OCI-LY7 (cell line): ENCODE results near the gene UHMK1. TPM values are rescaled to one million over a fixed set of nuclear protein-coding genes. Genes with fewer than 3 reads are reported as not detected.

Experiments used
- BruUV-seq: library from RNA; stranded (reverse); fragments of 400-500 nt; replicated peaks from 2 replicates; lab custom pipeline; 2021; lab: Mats Ljungman, UMichigan
- CTCF ChIA-PET: fragments of 300-600 bp; sonication (Branson Sonifier 250); formaldehyde crosslinking; loops from one replicate; lab custom pipeline; 2022; ENCODE audit warnings: antibody characterized with exemption; ENCODE audit not compliant: unreplicated experiment; lab: Charles Lee
- POLR2A ChIA-PET: fragments of 300-600 bp; sonication (Branson Sonifier 250); formaldehyde crosslinking; loops from one replicate; lab custom pipeline; 2022; ENCODE audit warnings: antibody characterized with exemption; lab: Charles Lee
- DNase-seq: peaks from one replicate; pipeline ENCODE4 v3.0.0-alpha.2; 2015; ENCODE audit warnings: low spot score
- H2AFZ ChIP-seq: fragments of 200-600 bp; sonication (generic), shearing (Covaris generic); 2 replicates; pipeline ENCODE4 v1.6.1; 2014; ENCODE audit warnings: mild to moderate bottlenecking, antibody characterized with exemption, low read length, moderate library complexity
- H3K27ac ChIP-seq: fragments of 200-600 bp; sonication (generic); 2 replicates; pipeline ENCODE4 v1.5.1; 2014; ENCODE audit warnings: mixed run types, low read depth, mild to moderate bottlenecking, moderate library complexity, low read length, inconsistent platforms; ENCODE audit not compliant: poor library complexity, severe bottlenecking
- H3K36me3 ChIP-seq: fragments of 200-600 bp; sonication (generic); 2 replicates; pipeline ENCODE4 v1.6.1; 2014; ENCODE audit warnings: mild to moderate bottlenecking, antibody characterized with exemption, low read length, moderate library complexity, mixed read lengths; ENCODE audit not compliant: insufficient read depth
- H3K4me1 ChIP-seq: fragments of 200-600 bp; sonication (generic); 2 replicates; pipeline ENCODE4 v1.5.1; 2014; ENCODE audit warnings: mild to moderate bottlenecking, low read length; ENCODE audit not compliant: insufficient read depth, poor library complexity, severe bottlenecking
- H3K4me2 ChIP-seq: fragments of 200-600 bp; sonication (generic); 2 replicates; pipeline ENCODE4 v1.6.1; 2014; ENCODE audit warnings: mild to moderate bottlenecking, low read length
- H3K4me3 ChIP-seq: fragments of 200-600 bp; sonication (generic); 2 replicates; pipeline ENCODE4 v1.5.1; 2014; ENCODE audit warnings: mild to moderate bottlenecking, low read depth, low read length; ENCODE audit not compliant: poor library complexity, severe bottlenecking
- H3K79me2 ChIP-seq: fragments of 200-600 bp; sonication (generic); 2 replicates; pipeline ENCODE4 v1.6.1; 2016; ENCODE audit warnings: low read depth, mild to moderate bottlenecking, low read length, moderate library complexity, mixed read lengths; ENCODE audit not compliant: insufficient read depth
- H3K9me2 ChIP-seq: fragments of 200-600 bp; sonication (generic); 2 replicates; pipeline ENCODE4 v1.6.1; 2016; ENCODE audit warnings: mild to moderate bottlenecking, low read length, mixed read lengths; ENCODE audit not compliant: insufficient read depth
- H3K9me3 ChIP-seq: fragments of 200-600 bp; sonication (generic); 2 replicates; pipeline ENCODE4 v1.6.1; 2014; ENCODE audit warnings: mild to moderate bottlenecking, mixed run types, low read length, mixed read lengths
- H4K20me1 ChIP-seq: fragments of 200-600 bp; sonication (generic); 2 replicates; pipeline ENCODE4 v1.6.1; 2014; ENCODE audit warnings: mild to moderate bottlenecking, antibody characterized with exemption, low read length, moderate library complexity, mixed read lengths; ENCODE audit not compliant: insufficient read depth
- EZH2phosphoT487 ChIP-seq: fragments of 200-600 bp; sonication (generic); IDR thresholded peaks from 2 replicates; pipeline ENCODE4 v1.6.1; 2018; ENCODE audit warnings: low read depth, borderline replicate concordance, mild to moderate bottlenecking, mixed run types, antibody characterized with exemption, low read length, moderate library complexity, mixed read lengths
- intact Hi-C: fragments of 100-400 bp; cut with micrococcal nuclease; formaldehyde crosslinking; loops from one replicate; pipeline ENCODE4 v1.10.0; 2022; ENCODE audit not compliant: unreplicated experiment
- total RNA-seq, 2 experiments: library from RNA; depleted of rRNA in 1 of 2; stranded (reverse); fragments of >200 nt in 1 of 2; shearing (Covaris generic) in 1 of 2; gene quantifications; 2 replicates each; pipeline ENCODE4 v1.2.3, GENCODE V29; 2014 to 2022
- TF ChIP-seq, protein P1 (sequence below): fragments of 200-600 bp; sonication (generic); conservative IDR thresholded peaks from 2 replicates; pipeline ENCODE4 v1.5.1; 2014; ENCODE audit warnings: mild to moderate bottlenecking, antibody characterized with exemption, low read length, moderate library complexity, mixed read lengths

Gene UHMK1
- total RNA-seq, 2 experiments from 2014 or later = 27.8 to 33.8 TPM

DNA sequence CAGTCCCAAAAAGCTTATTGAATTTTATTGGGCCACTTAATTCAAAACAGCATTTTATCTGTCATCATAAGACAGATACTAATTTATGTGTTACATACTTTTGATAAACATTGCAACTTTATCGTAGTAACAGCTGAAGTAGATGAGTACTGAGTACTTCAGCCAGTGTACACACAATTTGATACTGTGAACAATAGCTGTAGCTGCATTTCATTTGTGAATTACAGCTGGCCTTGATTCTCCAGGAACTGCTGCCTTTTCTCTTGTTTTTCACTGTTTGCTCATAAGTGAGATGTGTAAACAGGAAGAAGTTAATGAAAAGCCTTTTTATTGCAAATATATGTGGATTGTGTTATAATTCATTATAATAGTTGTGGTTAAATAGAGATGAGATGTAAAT lies 74.1 kb downstream of the UHMK1 start:
- ChIA-PET CTCF (no interaction called here), POLR2A (interaction anchor here (0.5 to 1.0 kb wide), 2 partner anchors 13 to 34 kb away, joined by 3 to 4 read pairs; no protein-coding TSS in a partner anchor)
- no peak overlapping the region for H3K27ac ChIP-seq
- no peak overlapping the region for H3K4me3 ChIP-seq
- intact Hi-C loops = no loop called here
- H3K36me3 ChIP-seq = peaks cover 22% of the 10 kb centered on the region; the same call in 1 of the 2 replicates
- TF ChIP-seq, protein P1, sequence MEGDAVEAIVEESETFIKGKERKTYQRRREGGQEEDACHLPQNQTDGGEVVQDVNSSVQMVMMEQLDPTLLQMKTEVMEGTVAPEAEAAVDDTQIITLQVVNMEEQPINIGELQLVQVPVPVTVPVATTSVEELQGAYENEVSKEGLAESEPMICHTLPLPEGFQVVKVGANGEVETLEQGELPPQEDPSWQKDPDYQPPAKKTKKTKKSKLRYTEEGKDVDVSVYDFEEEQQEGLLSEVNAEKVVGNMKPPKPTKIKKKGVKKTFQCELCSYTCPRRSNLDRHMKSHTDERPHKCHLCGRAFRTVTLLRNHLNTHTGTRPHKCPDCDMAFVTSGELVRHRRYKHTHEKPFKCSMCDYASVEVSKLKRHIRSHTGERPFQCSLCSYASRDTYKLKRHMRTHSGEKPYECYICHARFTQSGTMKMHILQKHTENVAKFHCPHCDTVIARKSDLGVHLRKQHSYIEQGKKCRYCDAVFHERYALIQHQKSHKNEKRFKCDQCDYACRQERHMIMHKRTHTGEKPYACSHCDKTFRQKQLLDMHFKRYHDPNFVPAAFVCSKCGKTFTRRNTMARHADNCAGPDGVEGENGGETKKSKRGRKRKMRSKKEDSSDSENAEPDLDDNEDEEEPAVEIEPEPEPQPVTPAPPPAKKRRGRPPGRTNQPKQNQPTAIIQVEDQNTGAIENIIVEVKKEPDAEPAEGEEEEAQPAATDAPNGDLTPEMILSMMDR = no peak
- no peak for TF ChIP-seq EZH2phosphoT487
- no peaks in the 10 kb centered on the region for H3K79me2 ChIP-seq
- H2AFZ ChIP-seq = no peak overlapping the region
- H3K4me2 ChIP-seq = no peak overlapping the region
- no peaks in the 10 kb centered on the region for H3K4me1 ChIP-seq
- H3K9me3 ChIP-seq = no peaks in the 10 kb centered on the region
- no TSS peak for BruUV-seq
- H3K9me2 ChIP-seq = no peaks in the 10 kb centered on the region
- no peaks in the 10 kb centered on the region; the same call in 1 of the 2 replicates for H4K20me1 ChIP-seq
- DNase-seq = no peak

DNA sequence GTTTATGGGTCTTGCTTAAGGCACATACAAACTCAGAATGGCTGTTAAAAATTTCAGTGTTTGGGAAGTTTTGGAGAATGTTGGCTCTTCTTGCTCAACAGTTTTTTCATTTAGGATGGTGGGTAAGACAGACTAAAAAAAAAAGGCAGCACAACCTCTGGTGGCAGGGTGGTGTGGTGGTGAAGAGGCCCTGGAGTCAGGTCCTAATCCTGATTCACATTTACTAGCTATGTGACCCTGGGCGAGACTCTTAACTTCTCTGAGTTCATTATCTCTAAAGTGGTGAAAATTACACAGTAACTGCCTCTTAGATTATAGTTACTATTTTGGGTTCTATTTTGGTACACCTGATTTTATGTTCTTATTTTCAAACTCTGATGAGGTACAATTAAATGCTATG lies 75.5 kb downstream of the UHMK1 start:
- no peaks in the 10 kb centered on the region for H3K9me3 ChIP-seq
- H3K4me3 ChIP-seq = no peak overlapping the region
- ChIA-PET CTCF (no interaction called here), POLR2A (interaction anchor here (1.0 kb wide), 1 partner anchor 15 kb away, joined by 3 read pairs; no protein-coding TSS in a partner anchor)
- DNase-seq = no peak
- no peaks in the 10 kb centered on the region for H3K9me2 ChIP-seq
- H2AFZ ChIP-seq = no peak overlapping the region
- no peak overlapping the region for H3K4me2 ChIP-seq
- H4K20me1 ChIP-seq = no peaks in the 10 kb centered on the region; the same call in 1 of the 2 replicates
- TF ChIP-seq, protein P1 = no peak
- no peak for TF ChIP-seq EZH2phosphoT487
- no TSS peak for BruUV-seq
- intact Hi-C loops = no loop called here
- H3K79me2 ChIP-seq = no peaks in the 10 kb centered on the region
- H3K27ac ChIP-seq = no peak overlapping the region
- H3K4me1 ChIP-seq = no peaks in the 10 kb centered on the region
- H3K36me3 ChIP-seq = peaks cover 18% of the 10 kb centered on the region; the same call in 1 of the 2 replicates

DNA sequence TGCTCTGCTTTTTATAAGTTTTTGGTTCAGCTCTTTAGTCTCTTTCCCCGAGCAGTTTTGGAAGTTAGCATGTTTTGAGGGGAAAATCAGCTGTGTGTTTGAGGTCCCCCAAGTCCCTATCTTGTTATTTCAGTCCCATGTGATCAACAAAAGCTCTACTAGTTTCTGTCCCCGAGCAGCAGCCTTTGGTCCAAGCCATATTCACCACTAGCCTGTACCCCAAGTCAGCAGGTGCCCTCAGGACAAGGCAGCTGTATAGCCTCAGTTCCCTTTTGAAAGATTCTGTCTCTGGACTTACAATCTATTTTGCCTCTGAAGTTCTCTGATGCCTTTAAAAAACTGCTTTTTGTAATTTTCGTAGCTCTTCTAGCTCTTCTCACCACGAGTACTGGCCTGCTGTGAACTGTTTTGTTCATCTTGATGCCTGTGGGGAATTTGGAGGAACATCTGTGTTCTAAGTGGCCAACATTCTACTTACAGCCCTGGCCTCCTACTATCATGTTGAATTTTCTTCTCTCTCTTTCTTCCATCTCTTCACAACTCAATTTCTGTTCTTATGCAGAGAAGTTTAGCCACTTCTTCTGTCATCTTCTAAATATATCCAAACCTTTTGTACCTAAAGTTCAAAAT lies 80.6 kb downstream of the UHMK1 start:
- DNase-seq = no peak
- Histone ChIP-seq H3K9me3 (no peaks in the 10 kb centered on the region), H4K20me1 (no peaks in the 10 kb centered on the region), H3K4me2 (no peak overlapping the region), H3K79me2 (no peaks in the 10 kb centered on the region), H3K9me2 (no peaks in the 10 kb centered on the region), H3K4me3 (no peak overlapping the region), H3K4me1 (no peaks in the 10 kb centered on the region), H3K36me3 (peaks cover 38% of the 10 kb centered on the region), H2AFZ (no peak overlapping the region), H3K27ac (no peak overlapping the region)
- POLR2A ChIA-PET = interaction anchor here (0.7 to 0.8 kb wide), 2 partner anchors 42 to 616 kb away, joined by 3 to 4 read pairs; no protein-coding TSS in a partner anchor
- no TSS peak for BruUV-seq
- intact Hi-C loops = no loop called here
- CTCF ChIA-PET = no interaction called here
- TF ChIP-seq, protein P1 = no peak
- TF ChIP-seq EZH2phosphoT487 = no peak
